ENCODE results near the gene IGSF9B.

- TF ChIP-seq, protein P1, sequence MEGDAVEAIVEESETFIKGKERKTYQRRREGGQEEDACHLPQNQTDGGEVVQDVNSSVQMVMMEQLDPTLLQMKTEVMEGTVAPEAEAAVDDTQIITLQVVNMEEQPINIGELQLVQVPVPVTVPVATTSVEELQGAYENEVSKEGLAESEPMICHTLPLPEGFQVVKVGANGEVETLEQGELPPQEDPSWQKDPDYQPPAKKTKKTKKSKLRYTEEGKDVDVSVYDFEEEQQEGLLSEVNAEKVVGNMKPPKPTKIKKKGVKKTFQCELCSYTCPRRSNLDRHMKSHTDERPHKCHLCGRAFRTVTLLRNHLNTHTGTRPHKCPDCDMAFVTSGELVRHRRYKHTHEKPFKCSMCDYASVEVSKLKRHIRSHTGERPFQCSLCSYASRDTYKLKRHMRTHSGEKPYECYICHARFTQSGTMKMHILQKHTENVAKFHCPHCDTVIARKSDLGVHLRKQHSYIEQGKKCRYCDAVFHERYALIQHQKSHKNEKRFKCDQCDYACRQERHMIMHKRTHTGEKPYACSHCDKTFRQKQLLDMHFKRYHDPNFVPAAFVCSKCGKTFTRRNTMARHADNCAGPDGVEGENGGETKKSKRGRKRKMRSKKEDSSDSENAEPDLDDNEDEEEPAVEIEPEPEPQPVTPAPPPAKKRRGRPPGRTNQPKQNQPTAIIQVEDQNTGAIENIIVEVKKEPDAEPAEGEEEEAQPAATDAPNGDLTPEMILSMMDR (IDR thresholded peaks at IDR 0.05), result no peak
- TF ChIP-seq POLR2AphosphoS5 (IDR thresholded peaks at IDR 0.05), result no peak
Measured at GRCh38 chr11:133949129-133949528, 7.6 kb downstream of the IGSF9B start.

Data from suprapubic skin (tissue), 3 donors.